Tibial nerve (tissue), 3 donors: ENCODE data around the gene NFAM1.

Experiments
- CTCF ChIP-seq, 5 experiments: fragments of 200-600 bp in 3 of 5; fragments of 450-650 bp in 2 of 5; sonication (generic) in 3 of 5; IDR thresholded peaks; one replicate each; pipeline ENCODE4 v1.5.1; 2016 to 2019; ENCODE audit warnings: antibody characterized with exemption in 5 of 5, mild to moderate bottlenecking in 3 of 5, moderate library complexity in 2 of 5
- POLR2A ChIP-seq, 2 donors: fragments of 450-650 bp; IDR thresholded peaks; one replicate each; pipeline ENCODE4 v1.6.1; 2017; ENCODE audit warnings: antibody characterized with exemption in 2 of 2, mild to moderate bottlenecking in 2 of 2, moderate library complexity in 2 of 2

- TF ChIP-seq CTCF (IDR thresholded peaks at IDR 0.05) (no peak), POLR2A (IDR thresholded peaks at IDR 0.05) (no peak)
These were observed 66.1 kb downstream of the NFAM1 start for GRCh38 chr22:42365942-42366695.
